HG03442 (cell line): ENCODE measurements around the gene CABS1.

ENCODE experiments used
- ATAC-seq: cut with Tn5 transposase; IDR thresholded peaks from one replicate; pipeline ENCODE4 v1.9.1; 2021; ENCODE audit warnings: mild to moderate bottlenecking, moderate library complexity; ENCODE audit not compliant: unreplicated experiment

The CABS1 gene

GRCh38 chr4:70334681-70335080, at the start of gene CABS1:
Gene CABS1 (plus strand): TSS chr4:70334981. CDS start chr4:70335040, 59 bp downstream.
- ATAC-seq, result no peak

- no peak for ATAC-seq
Observed at GRCh38 chr4:70288651-70289050, 46.1 kb upstream of the CABS1 start.

- ATAC-seq, result no peak
Observed at GRCh38 chr4:70291341-70291740, 43.4 kb upstream of the CABS1 start.

- ATAC-seq, result no peak
Observed at GRCh38 chr4:70297576-70297975, 37.2 kb upstream of the CABS1 start.

- ATAC-seq, result no peak
Observed at GRCh38 chr4:70298051-70298450, 36.7 kb upstream of the CABS1 start.

GRCh38 chr4:70299643-70300042, 35.1 kb upstream of the CABS1 start:
- ATAC-seq, result no peak

- no peak for ATAC-seq
Observed at GRCh38 chr4:70300215-70300614, 34.6 kb upstream of the CABS1 start.

GRCh38 chr4:70303090-70303489, 31.7 kb upstream of the CABS1 start:
- no peak for ATAC-seq

GRCh38 chr4:70305601-70306000, 29.2 kb upstream of the CABS1 start:
- no peak for ATAC-seq

GRCh38 chr4:70306076-70306475, 28.7 kb upstream of the CABS1 start:
- no peak for ATAC-seq

- ATAC-seq, result no peak
Observed at GRCh38 chr4:70313736-70314135, 21.0 kb upstream of the CABS1 start.

GRCh38 chr4:70315928-70316327, 18.9 kb upstream of the CABS1 start:
- ATAC-seq, result no peak

- ATAC-seq, result no peak
Observed at GRCh38 chr4:70326052-70326451, 8.7 kb upstream of the CABS1 start.

GRCh38 chr4:70336043-70336442, 1.3 kb downstream of the CABS1 start:
- ATAC-seq, result no peak

GRCh38 chr4:70337886-70338420, 3.2 kb downstream of the CABS1 start:
- ATAC-seq, result no peak

- ATAC-seq, result no peak
Observed at GRCh38 chr4:70356185-70356584, 21.4 kb downstream of the CABS1 start.

- ATAC-seq, result no peak
Observed at GRCh38 chr4:70359115-70359661, 24.4 kb downstream of the CABS1 start.

GRCh38 chr4:70360460-70360859, 25.7 kb downstream of the CABS1 start, which contains the start of gene SMR3A:
Gene SMR3A (plus strand): TSS chr4:70360760. CDS start chr4:70362116, 1,356 bp downstream.
- no peak for ATAC-seq

GRCh38 chr4:70364002-70364401, 29.2 kb downstream of the CABS1 start:
- no peak for ATAC-seq

GRCh38 chr4:70365479-70365878, 30.7 kb downstream of the CABS1 start:
- ATAC-seq, result no peak

GRCh38 chr4:70367813-70368212, 33.0 kb downstream of the CABS1 start:
- ATAC-seq, result no peak

- ATAC-seq, result no peak
Observed at GRCh38 chr4:70371987-70372386, 37.2 kb downstream of the CABS1 start.

GRCh38 chr4:70372760-70373159, 38.0 kb downstream of the CABS1 start:
- no peak for ATAC-seq
